BLaER1 treated with 17β-estradiol and CSF1 and Interleukin-3, amounts not matched to agents 10 nM and 100 nM (cell line): ENCODE measurements around the gene DNAH5.

Source experiments
- H3K27ac ChIP-seq, 11 experiments: shearing (Covaris generic); formaldehyde crosslinking; 2 replicates each; pipeline ENCODE4 v1.8.1; 2022
- H3K27me3 ChIP-seq, 11 experiments: shearing (Covaris generic); formaldehyde crosslinking; 2 replicates each; pipeline ENCODE4 v1.8.1; 2022
- H3K36me3 ChIP-seq, 11 experiments: shearing (Covaris generic); formaldehyde crosslinking; 2 replicates each; pipeline ENCODE4 v1.8.1; 2022
- H3K4me1 ChIP-seq, 10 experiments: shearing (Covaris generic); formaldehyde crosslinking; 2 replicates each; pipeline ENCODE4 v1.8.1; 2022
- H3K4me2 ChIP-seq, 11 experiments: shearing (Covaris generic); formaldehyde crosslinking; 2 replicates each; pipeline ENCODE4 v1.8.1; 2022
- H3K4me3 ChIP-seq, 10 experiments: shearing (Covaris generic); formaldehyde crosslinking; 2 replicates each; pipeline ENCODE4 v1.8.1; 2022
- H3K9ac ChIP-seq, 11 experiments: shearing (Covaris generic); formaldehyde crosslinking; 2 replicates each; pipeline ENCODE4 v1.8.1; 2022
- H3K9me3 ChIP-seq, 11 experiments: shearing (Covaris generic); formaldehyde crosslinking; replicated peaks in 1 of 11; 2 replicates each; pipeline ENCODE4 v1.8.1; 2022
- H4K20me1 ChIP-seq, 11 experiments: shearing (Covaris generic); formaldehyde crosslinking; 2 replicates each; pipeline ENCODE4 v1.8.1; 2022
- Cebpa-rat ChIP-seq, 11 experiments: shearing (Covaris generic); IDR thresholded peaks; 2 replicates each; pipeline ENCODE4 v1.8.1; 2022

DNAH5 gene

DNA sequence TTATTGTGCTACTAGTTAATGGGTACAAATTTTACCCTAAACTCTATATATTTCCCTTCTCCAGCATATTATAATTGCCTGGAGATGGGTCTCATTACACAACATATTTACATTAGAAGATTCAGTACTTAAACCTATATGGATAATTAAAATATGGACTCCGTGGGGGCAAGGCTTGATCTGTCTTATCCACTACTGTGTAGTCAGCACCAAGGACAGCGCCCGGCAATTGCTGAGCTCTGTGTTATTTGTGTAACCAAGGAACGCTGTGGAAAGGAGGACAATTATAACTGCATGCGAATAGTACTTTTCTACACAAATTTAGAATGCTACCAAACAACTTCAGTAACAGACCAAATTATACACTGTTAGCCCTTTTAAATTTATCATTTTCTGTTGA, 77.7 kb downstream of the DNAH5 start:
- no peak overlapping the region for H3K4me2 ChIP-seq
- H3K27ac ChIP-seq = no peak overlapping the region
- TF ChIP-seq Cebpa-rat (IDR thresholded peaks at IDR 0.05) = no peak
- no peak overlapping the region for H3K9ac ChIP-seq
- no peaks in the 10 kb centered on the region for H3K27me3 ChIP-seq
- H3K4me1 ChIP-seq = no peaks in the 10 kb centered on the region
- H3K9me3 ChIP-seq = no peaks in the 10 kb centered on the region
- H4K20me1 ChIP-seq = 0 out of 22 replicates have a peak, but pooled peaks cover 0 to 3% (median 0%) of the 10 kb centered on the region in 11 experiments
- H3K4me3 ChIP-seq = no peak overlapping the region
- no peaks in the 10 kb centered on the region for H3K36me3 ChIP-seq

DNA sequence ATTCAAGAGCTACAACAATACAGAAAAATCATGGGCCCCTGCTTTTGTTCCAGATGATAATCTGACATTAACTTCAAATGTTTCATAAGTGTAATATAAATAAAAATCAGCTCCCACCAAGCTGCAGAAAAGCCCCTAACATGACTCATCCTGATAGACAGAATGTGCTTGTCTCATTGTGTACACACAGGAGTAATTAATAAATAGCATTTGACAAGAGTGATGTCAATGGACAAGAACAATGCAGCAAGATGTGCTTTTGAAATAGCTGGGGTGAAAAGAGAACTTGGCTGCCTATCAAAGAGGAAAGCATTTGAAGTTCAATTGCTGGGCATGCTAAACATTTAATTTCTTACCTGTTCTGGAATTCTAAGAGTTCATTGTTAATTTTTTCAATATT, 79.2 kb downstream of the DNAH5 start:
- Histone ChIP-seq H3K27ac (no peak overlapping the region), H3K4me1 (no peaks in the 10 kb centered on the region), H3K9me3 (no peaks in the 10 kb centered on the region), H3K4me3 (no peak overlapping the region), H3K36me3 (no peaks in the 10 kb centered on the region), H3K9ac (no peak overlapping the region), H4K20me1 (0 out of 22 replicates have a peak, but pooled peaks cover 0 to 3% (median 0%) of the 10 kb centered on the region in 11 experiments), H3K27me3 (no peaks in the 10 kb centered on the region), H3K4me2 (no peak overlapping the region)
- no peak for TF ChIP-seq Cebpa-rat (IDR thresholded peaks at IDR 0.05)

DNA sequence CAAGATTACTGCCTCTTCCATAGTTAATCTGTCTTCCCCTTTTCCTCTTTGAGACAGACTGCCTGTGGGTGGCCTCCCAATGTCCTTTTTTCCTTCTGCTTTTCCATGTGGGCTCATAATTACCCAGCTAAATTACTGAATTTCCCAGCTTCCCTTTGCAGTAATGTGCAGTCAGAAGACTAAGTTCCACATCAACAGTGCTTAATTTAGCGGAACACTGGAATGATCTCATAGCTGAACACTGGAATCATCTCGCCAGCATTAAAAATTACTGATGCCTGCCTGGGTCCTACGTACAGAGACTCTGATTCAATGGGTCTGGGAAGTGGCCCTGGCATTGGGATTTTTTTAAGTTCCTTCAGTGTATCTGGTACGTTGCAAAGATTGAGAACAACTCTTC, 84.3 kb downstream of the DNAH5 start:
- H3K4me3 ChIP-seq = no peak overlapping the region
- no peak overlapping the region for H3K9ac ChIP-seq
- no peak for TF ChIP-seq Cebpa-rat (IDR thresholded peaks at IDR 0.05)
- no peak overlapping the region for H3K27ac ChIP-seq
- H3K36me3 ChIP-seq = no peaks in the 10 kb centered on the region
- H3K4me2 ChIP-seq = no peak overlapping the region
- peaks cover 0 to 4% (median 0%) of the 10 kb centered on the region in 11 experiments; a peak in 1 of 22 replicates for H3K9me3 ChIP-seq
- no peaks in the 10 kb centered on the region for H4K20me1 ChIP-seq
- no peaks in the 10 kb centered on the region for H3K27me3 ChIP-seq
- no peaks in the 10 kb centered on the region for H3K4me1 ChIP-seq

DNA sequence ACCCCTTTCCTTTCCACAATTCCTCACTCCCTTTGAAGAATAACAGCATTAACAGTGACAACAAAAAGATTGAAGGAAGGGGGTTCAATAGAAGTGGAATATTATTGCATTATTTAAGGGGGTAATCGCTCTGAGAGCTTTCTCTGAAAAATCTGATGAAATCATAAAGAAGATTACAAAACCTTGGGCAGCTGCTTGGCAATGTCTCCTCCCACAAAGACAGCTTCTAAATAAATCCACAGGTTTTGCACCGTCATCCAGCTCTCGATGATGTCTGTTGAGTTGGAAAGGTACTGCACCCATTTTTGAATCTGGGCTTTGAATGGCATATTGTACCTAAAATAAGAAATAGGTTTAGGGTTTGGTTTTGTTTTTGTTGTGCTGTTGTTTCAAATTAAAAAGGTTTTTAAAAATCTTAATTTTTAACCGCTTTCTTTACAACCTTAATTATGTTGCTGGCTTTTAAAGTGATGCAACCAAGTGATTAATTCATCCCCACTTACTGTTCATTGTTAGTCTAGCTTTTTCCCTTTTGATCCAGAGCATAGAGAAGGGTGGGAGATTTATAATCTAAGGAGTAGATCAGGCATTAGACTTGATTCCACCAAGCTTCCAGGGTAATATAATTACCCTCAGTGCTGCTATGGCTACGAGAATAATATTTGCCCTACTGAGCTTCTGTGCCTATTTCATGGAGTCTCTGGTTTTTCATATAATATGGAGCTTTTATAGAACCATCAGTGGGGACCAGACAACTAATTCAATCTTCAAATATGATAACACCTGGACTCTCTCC, 85.0 kb downstream of the DNAH5 start:
- no peak overlapping the region for H3K27ac ChIP-seq
- TF ChIP-seq Cebpa-rat (IDR thresholded peaks at IDR 0.05) = no peak
- H4K20me1 ChIP-seq = no peaks in the 10 kb centered on the region
- H3K9me3 ChIP-seq = peaks cover 0 to 4% (median 0%) of the 10 kb centered on the region in 11 experiments; a peak in 1 of 22 replicates
- no peak overlapping the region for H3K4me3 ChIP-seq
- no peaks in the 10 kb centered on the region for H3K27me3 ChIP-seq
- no peak overlapping the region for H3K9ac ChIP-seq
- no peaks in the 10 kb centered on the region for H3K4me1 ChIP-seq
- H3K36me3 ChIP-seq = no peaks in the 10 kb centered on the region
- H3K4me2 ChIP-seq = no peak overlapping the region

DNA sequence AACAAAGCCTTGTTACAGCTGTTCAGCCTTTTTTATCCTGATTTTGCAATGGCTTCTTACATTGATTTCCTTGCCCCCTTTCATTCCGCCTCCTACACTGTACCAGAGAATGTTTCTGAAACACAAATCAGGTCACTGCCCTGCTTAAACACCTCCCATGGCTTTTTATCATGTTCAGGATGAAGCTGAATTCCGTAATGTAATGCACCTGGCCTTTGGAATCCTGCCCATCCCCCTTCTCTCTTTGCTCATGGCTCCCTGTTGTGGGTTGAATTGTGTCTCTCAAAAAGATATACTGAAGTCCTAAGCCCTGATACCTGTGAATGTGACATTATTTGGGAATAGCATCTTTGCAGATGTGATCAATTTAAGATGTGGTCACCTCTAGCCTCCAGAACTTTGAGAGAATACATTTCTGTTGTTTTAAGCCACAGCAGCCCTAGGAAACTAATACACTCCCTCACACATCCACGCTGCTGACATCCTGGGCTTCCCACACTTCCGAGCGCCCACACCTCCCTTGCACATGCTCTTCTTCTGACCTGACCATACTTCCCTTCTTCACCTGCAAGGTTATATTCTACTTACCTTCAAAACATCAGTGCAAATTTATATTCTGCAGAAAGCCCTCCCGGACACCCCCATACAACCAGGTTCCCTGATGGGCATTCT, 101.2 kb downstream of the DNAH5 start:
- H3K27ac ChIP-seq = no peak overlapping the region
- no peaks in the 10 kb centered on the region for H4K20me1 ChIP-seq
- TF ChIP-seq Cebpa-rat (IDR thresholded peaks at IDR 0.05) = no peak

DNA sequence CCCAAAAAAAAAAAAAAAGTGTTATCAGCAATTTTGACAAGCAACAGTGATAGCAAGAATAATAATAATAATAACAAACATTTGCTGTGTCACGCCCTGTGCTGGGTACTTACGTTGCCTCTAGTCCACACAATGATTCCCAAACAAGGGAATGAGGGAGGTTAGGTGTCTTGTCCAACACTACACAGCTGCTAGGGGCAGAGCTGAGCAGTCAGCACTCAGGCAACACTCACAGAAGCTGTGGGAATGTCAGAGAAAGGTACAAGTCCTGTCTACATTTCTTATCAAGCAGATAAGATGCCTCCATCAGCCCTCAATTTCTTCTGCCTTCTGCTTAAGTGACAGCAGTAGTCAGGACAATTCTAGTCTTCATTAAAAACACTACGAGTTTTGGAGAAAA, 111.0 kb downstream of the DNAH5 start:
- TF ChIP-seq Cebpa-rat (IDR thresholded peaks at IDR 0.05) = no peak
- Histone ChIP-seq H4K20me1 (no peaks in the 10 kb centered on the region), H3K36me3 (no peaks in the 10 kb centered on the region)

More for the DNA sequence above, 101.2 kb downstream of the DNAH5 start:
- H3K4me1 ChIP-seq = no peaks in the 10 kb centered on the region
- H3K9ac ChIP-seq = no peak overlapping the region
- no peak overlapping the region for H3K4me2 ChIP-seq
- H3K36me3 ChIP-seq = no peaks in the 10 kb centered on the region
- no peaks in the 10 kb centered on the region for H3K27me3 ChIP-seq
- no peak overlapping the region for H3K4me3 ChIP-seq
- no peaks in the 10 kb centered on the region for H3K9me3 ChIP-seq

DNA sequence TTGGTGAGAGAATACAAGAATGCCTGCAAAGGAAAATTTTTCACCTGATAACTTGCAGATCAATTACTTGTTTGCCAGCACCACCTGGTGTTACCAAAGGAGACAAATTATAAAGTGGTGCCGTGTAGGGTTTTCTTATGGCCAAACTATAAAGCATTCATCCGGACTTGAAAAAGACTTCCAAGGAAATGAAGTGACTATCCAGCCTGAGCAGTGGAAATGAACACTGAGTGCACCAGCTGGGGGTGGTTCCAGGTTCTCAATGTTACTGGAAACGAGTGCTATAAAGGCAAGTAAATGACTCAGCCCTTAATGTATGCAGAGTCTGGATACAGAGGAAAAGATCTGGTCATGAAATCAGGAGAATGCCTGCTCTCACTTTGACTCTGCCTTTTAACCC, 113.1 kb downstream of the DNAH5 start:
- no peak overlapping the region for H3K4me2 ChIP-seq
- no peaks in the 10 kb centered on the region for H3K27me3 ChIP-seq
- no peak overlapping the region for H3K27ac ChIP-seq

More for the DNA sequence above, 111.0 kb downstream of the DNAH5 start:
- Histone ChIP-seq H3K4me2 (no peak overlapping the region), H3K27me3 (no peaks in the 10 kb centered on the region), H3K9me3 (peaks cover 3 to 5% (median 5%) of the 10 kb centered on the region in 11 experiments; a peak in 16 of 22 replicates), H3K4me3 (no peak overlapping the region), H3K4me1 (no peaks in the 10 kb centered on the region), H3K9ac (no peak overlapping the region), H3K27ac (no peak overlapping the region)

DNA sequence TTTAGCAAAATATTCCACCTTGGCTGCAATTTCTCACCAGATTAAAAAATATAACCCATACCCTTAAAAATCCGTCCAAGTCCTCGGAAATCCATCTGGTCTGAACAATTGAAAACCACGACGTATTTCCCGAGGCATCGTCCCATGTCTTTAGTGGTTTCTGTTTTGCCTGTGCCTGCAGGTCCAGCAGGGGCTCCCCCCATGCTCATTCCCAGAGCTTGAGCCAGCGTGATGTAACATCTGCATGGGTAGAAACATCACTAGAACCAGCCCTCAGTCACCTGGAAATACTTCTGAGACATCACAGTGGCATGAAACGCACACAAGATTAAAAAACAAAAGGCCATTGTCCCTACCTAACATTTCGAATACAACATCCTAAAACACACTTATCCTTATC, 114.0 kb downstream of the DNAH5 start:
- peaks cover 20 to 29% (median 26%) of the 10 kb centered on the region in 11 experiments for H3K9me3 ChIP-seq

More for the DNA sequence above, 113.1 kb downstream of the DNAH5 start:
- no peak overlapping the region for H3K4me3 ChIP-seq
- H3K9me3 ChIP-seq = peaks cover 20 to 26% (median 24%) of the 10 kb centered on the region in 11 experiments
- no peaks in the 10 kb centered on the region for H4K20me1 ChIP-seq
- H3K4me1 ChIP-seq = no peaks in the 10 kb centered on the region
- no peak for TF ChIP-seq Cebpa-rat (IDR thresholded peaks at IDR 0.05)
- H3K36me3 ChIP-seq = no peaks in the 10 kb centered on the region
- no peak overlapping the region for H3K9ac ChIP-seq

DNA sequence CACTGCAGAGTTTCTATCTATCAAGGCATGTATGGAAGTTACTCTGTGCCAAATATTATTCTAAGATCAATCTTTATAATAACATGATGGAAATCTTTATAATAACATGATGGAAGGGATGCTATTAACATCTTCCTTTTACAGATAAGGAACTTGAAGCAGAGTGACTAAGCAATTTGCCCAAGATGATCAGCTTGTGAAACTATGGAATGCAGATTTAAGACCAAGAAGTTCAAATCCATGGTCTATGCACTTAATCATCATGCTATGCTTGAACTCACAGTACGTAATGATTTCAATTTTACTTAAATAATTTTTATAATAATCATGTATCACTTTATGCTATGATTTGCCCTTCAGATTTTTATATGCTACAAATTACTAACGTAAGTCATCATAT, 123.1 kb downstream of the DNAH5 start:
- Histone ChIP-seq H4K20me1 (no peaks in the 10 kb centered on the region), H3K9ac (no peak overlapping the region), H3K4me3 (no peak overlapping the region), H3K27ac (no peak overlapping the region), H3K4me2 (no peak overlapping the region), H3K36me3 (no peaks in the 10 kb centered on the region), H3K27me3 (no peaks in the 10 kb centered on the region), H3K4me1 (no peaks in the 10 kb centered on the region; a peak in 1 of 20 replicates), H3K9me3 (peaks cover 0 to 5% (median under 1%) of the 10 kb centered on the region in 11 experiments; a peak in 7 of 22 replicates)
- TF ChIP-seq Cebpa-rat (IDR thresholded peaks at IDR 0.05) = no peak

More for the DNA sequence above, 114.0 kb downstream of the DNAH5 start:
- no peak overlapping the region for H3K9ac ChIP-seq
- no peaks in the 10 kb centered on the region; a peak in 1 of 20 replicates for H3K4me1 ChIP-seq
- no peak for TF ChIP-seq Cebpa-rat (IDR thresholded peaks at IDR 0.05)
- H3K4me2 ChIP-seq = no peak overlapping the region
- no peaks in the 10 kb centered on the region for H3K27me3 ChIP-seq
- no peaks in the 10 kb centered on the region for H4K20me1 ChIP-seq
- no peak overlapping the region for H3K4me3 ChIP-seq
- H3K27ac ChIP-seq = no peak overlapping the region
- H3K36me3 ChIP-seq = no peaks in the 10 kb centered on the region
